ENCODE results near the gene FBLN5. TPM values are rescaled to one million over a fixed set of nuclear protein-coding genes. Genes with fewer than 3 reads are reported as not detected.

Gene FBLN5
- total RNA-seq, 3 donors from 2014 or later = 81.8 to 171 (median 83.2) TPM

GRCh38 chr14:91896419-91896818 lies 51.1 kb downstream of the FBLN5 start:
- no peak for DNase-seq (ENCODE audit: low spot score in 2 of 2)
- H3K9me3 ChIP-seq = no peaks in the 10 kb centered on the region
- no peaks in the 10 kb centered on the region for H3K36me3 ChIP-seq
- intact Hi-C loops (cut with DNase I; ENCODE audit: low total_unique reads) = no loop called here
- TF ChIP-seq POLR2A (IDR thresholded peaks at IDR 0.05) = no peak
- peak overlapping the region; percentile 48 to 81 for H3K27ac ChIP-seq
- no peaks in the 10 kb centered on the region for H3K27me3 ChIP-seq
- no peak overlapping the region for H3K4me3 ChIP-seq
- peaks cover 5 to 10% of the 10 kb centered on the region in 2 donors for H3K4me1 ChIP-seq

GRCh38 chr14:91893669-91894068 lies 53.8 kb downstream of the FBLN5 start:
- no peak for TF ChIP-seq POLR2A (IDR thresholded peaks at IDR 0.05)
- TF ChIP-seq CTCF (IDR thresholded peaks at IDR 0.05) = no peak
- TF ChIP-seq POLR2AphosphoS5 (IDR thresholded peaks at IDR 0.05) = no peak
- Histone ChIP-seq H3K27ac (peak overlapping the region; percentile 89 to 92), H3K9me3 (no peaks in the 10 kb centered on the region), H3K36me3 (no peaks in the 10 kb centered on the region), H3K4me1 (peaks cover 6 to 36% of the 10 kb centered on the region in 2 donors), H3K27me3 (no peaks in the 10 kb centered on the region), H3K4me3 (no peak overlapping the region)
- intact Hi-C loops (cut with DNase I; ENCODE audit: low total_unique reads) = no loop called here
- no peak for DNase-seq (ENCODE audit: low spot score in 2 of 2)

- peaks cover 6 to 37% of the 10 kb centered on the region in 2 donors for H3K4me1 ChIP-seq
- intact Hi-C loops (cut with DNase I; ENCODE audit: low total_unique reads) = no loop called here
- H3K27me3 ChIP-seq = no peaks in the 10 kb centered on the region
- TF ChIP-seq POLR2AphosphoS5 (IDR thresholded peaks at IDR 0.05) (no peak), POLR2A (IDR thresholded peaks at IDR 0.05) (no peak), CTCF (IDR thresholded peaks at IDR 0.05) (no peak)
- H3K4me3 ChIP-seq = no peak overlapping the region
- no peaks in the 10 kb centered on the region for H3K9me3 ChIP-seq
- no peaks in the 10 kb centered on the region for H3K36me3 ChIP-seq
- no peak for DNase-seq (ENCODE audit: low spot score in 2 of 2)
- peak overlapping the region; percentile 89 to 92 for H3K27ac ChIP-seq
Measured at GRCh38 chr14:91893007-91893406, 54.5 kb downstream of the FBLN5 start.

- H3K27me3 ChIP-seq = no peaks in the 10 kb centered on the region
- H3K9me3 ChIP-seq = no peaks in the 10 kb centered on the region
- intact Hi-C loops (cut with DNase I; ENCODE audit: low total_unique reads) = no loop called here
- no peaks in the 10 kb centered on the region for H3K36me3 ChIP-seq
- peak overlapping the region; percentile 89 to 92 for H3K27ac ChIP-seq
- no peak overlapping the region for H3K4me3 ChIP-seq
- TF ChIP-seq CTCF (IDR thresholded peaks at IDR 0.05) (no peak), POLR2AphosphoS5 (IDR thresholded peaks at IDR 0.05) (peak in 1 of 3 donors; percentile 30), POLR2A (IDR thresholded peaks at IDR 0.05) (no peak)
- peaks cover 6 to 37% of the 10 kb centered on the region in 2 donors for H3K4me1 ChIP-seq
- DNase-seq (ENCODE audit: low spot score in 2 of 2) = peak in 1 of 2 donors; percentile 90
Measured at GRCh38 chr14:91891721-91892220, 55.7 kb downstream of the FBLN5 start.

- Histone ChIP-seq H3K36me3 (no peaks in the 10 kb centered on the region), H3K27me3 (no peaks in the 10 kb centered on the region), H3K27ac (peak overlapping the region; percentile 89 to 92), H3K4me1 (peaks cover 6 to 37% of the 10 kb centered on the region in 2 donors), H3K4me3 (no peak overlapping the region), H3K9me3 (no peaks in the 10 kb centered on the region)
- DNase-seq (ENCODE audit: low spot score in 2 of 2) = no peak
- TF ChIP-seq POLR2AphosphoS5 (IDR thresholded peaks at IDR 0.05) = no peak
- no peak for TF ChIP-seq CTCF (IDR thresholded peaks at IDR 0.05)
- TF ChIP-seq POLR2A (IDR thresholded peaks at IDR 0.05) = no peak
- intact Hi-C loops (cut with DNase I; ENCODE audit: low total_unique reads) = no loop called here
Measured at GRCh38 chr14:91891101-91891500, 56.4 kb downstream of the FBLN5 start.

Measured in breast epithelium (tissue), 4 donors.